NOMO-1 treated with dmso at 0.1 percent for 144 hours (cell line): ENCODE measurements around the gene CELSR3.

Experiments
- DNase-seq: peaks from one replicate; lab custom pipeline; 2025; ENCODE audit not compliant: unreplicated experiment; lab: John Stamatoyannopoulos, UW

CELSR3 gene

GRCh38 chr3:48686538-48687219 lies 24.0 kb upstream of the CELSR3 start:
- no peak for DNase-seq

GRCh38 chr3:48685603-48686511 lies 23.2 kb upstream of the CELSR3 start, which contains the start of gene NCKIPSD:
NCKIPSD (minus strand) TSS chr3:48685915; CDS start chr3:48685807, 108 bp downstream.
- peak; percentile 66 for DNase-seq

GRCh38 chr3:48685293-48685602 lies 22.6 kb upstream of the CELSR3 start:
- no peak for DNase-seq

GRCh38 chr3:48684480-48685143 lies 21.9 kb upstream of the CELSR3 start:
- DNase-seq, result no peak

- no peak for DNase-seq
Measured at GRCh38 chr3:48684054-48684349, 21.3 kb upstream of the CELSR3 start.

GRCh38 chr3:48682786-48683185 lies 20.1 kb upstream of the CELSR3 start:
- no peak for DNase-seq

GRCh38 chr3:48681974-48682610 lies 19.4 kb upstream of the CELSR3 start:
- DNase-seq, result no peak

- no peak for DNase-seq
Measured at GRCh38 chr3:48681541-48681880, 18.8 kb upstream of the CELSR3 start.

GRCh38 chr3:48680811-48681540 lies 18.3 kb upstream of the CELSR3 start:
- no peak for DNase-seq

GRCh38 chr3:48679411-48680391 lies 17.0 kb upstream of the CELSR3 start:
- no peak for DNase-seq

- DNase-seq, result no peak
Measured at GRCh38 chr3:48678566-48679380, 16.1 kb upstream of the CELSR3 start.

- no peak for DNase-seq
Measured at GRCh38 chr3:48678056-48678455, 15.4 kb upstream of the CELSR3 start.

GRCh38 chr3:48674505-48674904 lies 11.8 kb upstream of the CELSR3 start:
- no peak for DNase-seq

- DNase-seq, result no peak
Measured at GRCh38 chr3:48672522-48672921, 9.8 kb upstream of the CELSR3 start.

GRCh38 chr3:48664929-48665328 lies 2.2 kb upstream of the CELSR3 start:
- no peak for DNase-seq

- no peak for DNase-seq
Measured at GRCh38 chr3:48664313-48664644, 1.6 kb upstream of the CELSR3 start.

- DNase-seq, result peak; percentile 82
Measured at GRCh38 chr3:48663489-48664312, 1.0 kb upstream of the CELSR3 start.

- DNase-seq, result no peak
Measured at GRCh38 chr3:48662145-48662752, 437 bp downstream of the CELSR3 start.
